ENCODE data around the gene SPATA45. TPM values are rescaled to one million over a fixed set of nuclear protein-coding genes. Genes with fewer than 3 reads are reported as not detected.
A peak's percentile ranks its signal among the peaks of the same experiment; 100 is the strongest.

The SPATA45 gene
- total and polyA plus RNA-seq, 2 of the 13 experiments (the other 11 are each of a cell fraction or from before 2014, with no cell fraction given), result 0.17 to 0.64 TPM

DNA sequence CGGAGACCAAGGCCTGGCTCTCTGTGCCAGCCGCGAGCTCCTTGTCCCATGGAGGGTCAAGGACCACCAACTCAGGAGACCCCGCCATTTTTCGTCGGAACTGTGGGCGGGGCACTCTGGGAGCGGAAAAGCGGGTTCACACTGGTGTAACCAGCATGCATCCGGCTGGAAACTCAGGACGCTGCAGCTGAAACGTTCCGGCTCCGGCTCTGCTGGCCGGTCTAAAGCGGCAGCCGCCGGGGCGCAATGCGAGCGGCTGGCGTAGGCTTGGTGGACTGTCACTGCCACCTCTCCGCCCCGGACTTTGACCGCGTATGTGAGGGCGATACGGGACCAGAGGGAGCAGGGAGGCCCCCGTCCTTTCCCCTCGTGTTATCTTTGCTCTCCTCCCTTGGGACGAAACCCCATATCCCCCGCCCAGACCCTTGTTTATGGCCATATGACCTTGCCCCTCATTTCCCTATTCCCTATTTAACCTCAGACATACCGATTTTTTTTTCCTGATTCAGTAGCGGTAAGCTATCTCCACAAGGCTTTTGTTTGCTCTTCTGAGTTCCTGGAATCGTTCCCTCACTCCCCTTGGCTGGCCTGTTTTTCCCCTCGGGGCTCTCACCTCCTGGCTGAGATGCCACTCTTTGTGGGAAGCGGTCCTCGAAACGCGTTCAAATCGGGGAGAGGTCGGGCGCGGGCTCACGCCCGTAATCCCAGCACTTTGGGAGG is 55.6 kb downstream of the SPATA45 start, which contains the start of the genes NSL1 and TATDN3 (continued):
- TF ChIP-seq PRMT3 (CRISPR knock-in tag; IDR thresholded peaks at IDR 0.05; ENCODE audit: borderline replicate concordance, low read depth) (peak; percentile 71; the same call in 1 of the 2 replicates), STAT5B (CRISPR knock-in tag; IDR thresholded peaks at IDR 0.05) (peak; percentile 86), ZNF143 (CRISPR knock-in tag; IDR thresholded peaks at IDR 0.05) (peak; percentile 84), HES4 (CRISPR knock-in tag; IDR thresholded peaks at IDR 0.05; ENCODE audit: borderline replicate concordance) (peak; percentile 92), KLF16 (CRISPR knock-in tag; IDR thresholded peaks at IDR 0.05) (peak; percentile 71 to 99; a peak in 3 of 4 replicates), ZFP90 (CRISPR knock-in tag; IDR thresholded peaks at IDR 0.05; ENCODE audit: borderline replicate concordance) (peak; percentile 84; the same call in 1 of the 2 replicates), CENPT (CRISPR knock-in tag; IDR thresholded peaks at IDR 0.05; ENCODE audit: low read depth) (no peak), FOXA1 (IDR thresholded peaks at IDR 0.05) (no peak), FOXA1 (CRISPR knock-in tag; IDR thresholded peaks at IDR 0.05) (peak; percentile 52), CHD4 (IDR thresholded peaks at IDR 0.05; ENCODE audit: borderline replicate concordance, low read length) (peak; percentile 25; the same call in 1 of the 2 replicates), MEIS2 (CRISPR knock-in tag; IDR thresholded peaks at IDR 0.05) (peak; percentile 89), ZNF570 (CRISPR knock-in tag; IDR thresholded peaks at IDR 0.05; ENCODE audit: borderline replicate concordance) (no peak), KLF13 (CRISPR knock-in tag; IDR thresholded peaks at IDR 0.05) (peak; percentile 93; the same call in 1 of the 2 replicates), IRX3 (CRISPR knock-in tag; IDR thresholded peaks at IDR 0.05; ENCODE audit: borderline replicate concordance, low read depth) (no peak; the same call in 1 of the 2 replicates), ZBTB8A (CRISPR knock-in tag; IDR thresholded peaks at IDR 0.05; ENCODE audit: borderline replicate concordance, low read depth) (peak; percentile 83; the same call in 1 of the 2 replicates), ZNF138 (CRISPR knock-in tag; IDR thresholded peaks at IDR 0.05; ENCODE audit: low read depth) (no peak), PTBP1 (IDR thresholded peaks at IDR 0.05; ENCODE audit: low read depth, low read length, poor library complexity, severe bottlenecking) (peak; percentile 94), NR2F1 (CRISPR knock-in tag; IDR thresholded peaks at IDR 0.05) (peak in 1 of 2 experiments; percentile 56)
- TF ChIP-seq, protein P1, sequence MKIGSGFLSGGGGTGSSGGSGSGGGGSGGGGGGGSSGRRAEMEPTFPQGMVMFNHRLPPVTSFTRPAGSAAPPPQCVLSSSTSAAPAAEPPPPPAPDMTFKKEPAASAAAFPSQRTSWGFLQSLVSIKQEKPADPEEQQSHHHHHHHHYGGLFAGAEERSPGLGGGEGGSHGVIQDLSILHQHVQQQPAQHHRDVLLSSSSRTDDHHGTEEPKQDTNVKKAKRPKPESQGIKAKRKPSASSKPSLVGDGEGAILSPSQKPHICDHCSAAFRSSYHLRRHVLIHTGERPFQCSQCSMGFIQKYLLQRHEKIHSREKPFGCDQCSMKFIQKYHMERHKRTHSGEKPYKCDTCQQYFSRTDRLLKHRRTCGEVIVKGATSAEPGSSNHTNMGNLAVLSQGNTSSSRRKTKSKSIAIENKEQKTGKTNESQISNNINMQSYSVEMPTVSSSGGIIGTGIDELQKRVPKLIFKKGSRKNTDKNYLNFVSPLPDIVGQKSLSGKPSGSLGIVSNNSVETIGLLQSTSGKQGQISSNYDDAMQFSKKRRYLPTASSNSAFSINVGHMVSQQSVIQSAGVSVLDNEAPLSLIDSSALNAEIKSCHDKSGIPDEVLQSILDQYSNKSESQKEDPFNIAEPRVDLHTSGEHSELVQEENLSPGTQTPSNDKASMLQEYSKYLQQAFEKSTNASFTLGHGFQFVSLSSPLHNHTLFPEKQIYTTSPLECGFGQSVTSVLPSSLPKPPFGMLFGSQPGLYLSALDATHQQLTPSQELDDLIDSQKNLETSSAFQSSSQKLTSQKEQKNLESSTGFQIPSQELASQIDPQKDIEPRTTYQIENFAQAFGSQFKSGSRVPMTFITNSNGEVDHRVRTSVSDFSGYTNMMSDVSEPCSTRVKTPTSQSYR (CRISPR knock-in tag; IDR thresholded peaks at IDR 0.05; ENCODE audit: borderline replicate concordance), result peak; percentile 5; the same call in 1 of the 2 replicates
- TF ChIP-seq, protein P2, sequence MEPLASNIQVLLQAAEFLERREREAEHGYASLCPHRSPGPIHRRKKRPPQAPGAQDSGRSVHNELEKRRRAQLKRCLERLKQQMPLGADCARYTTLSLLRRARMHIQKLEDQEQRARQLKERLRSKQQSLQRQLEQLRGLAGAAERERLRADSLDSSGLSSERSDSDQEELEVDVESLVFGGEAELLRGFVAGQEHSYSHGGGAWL (CRISPR knock-in tag; IDR thresholded peaks at IDR 0.05), result peak; percentile 81; the same call in 1 of the 2 replicates
- TF ChIP-seq, protein P3, sequence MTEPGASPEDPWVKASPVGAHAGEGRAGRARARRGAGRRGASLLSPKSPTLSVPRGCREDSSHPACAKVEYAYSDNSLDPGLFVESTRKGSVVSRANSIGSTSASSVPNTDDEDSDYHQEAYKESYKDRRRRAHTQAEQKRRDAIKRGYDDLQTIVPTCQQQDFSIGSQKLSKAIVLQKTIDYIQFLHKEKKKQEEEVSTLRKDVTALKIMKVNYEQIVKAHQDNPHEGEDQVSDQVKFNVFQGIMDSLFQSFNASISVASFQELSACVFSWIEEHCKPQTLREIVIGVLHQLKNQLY (CRISPR knock-in tag; IDR thresholded peaks at IDR 0.05), result peak; percentile 63; the same call in 1 of the 2 replicates
- TF ChIP-seq, protein P4, sequence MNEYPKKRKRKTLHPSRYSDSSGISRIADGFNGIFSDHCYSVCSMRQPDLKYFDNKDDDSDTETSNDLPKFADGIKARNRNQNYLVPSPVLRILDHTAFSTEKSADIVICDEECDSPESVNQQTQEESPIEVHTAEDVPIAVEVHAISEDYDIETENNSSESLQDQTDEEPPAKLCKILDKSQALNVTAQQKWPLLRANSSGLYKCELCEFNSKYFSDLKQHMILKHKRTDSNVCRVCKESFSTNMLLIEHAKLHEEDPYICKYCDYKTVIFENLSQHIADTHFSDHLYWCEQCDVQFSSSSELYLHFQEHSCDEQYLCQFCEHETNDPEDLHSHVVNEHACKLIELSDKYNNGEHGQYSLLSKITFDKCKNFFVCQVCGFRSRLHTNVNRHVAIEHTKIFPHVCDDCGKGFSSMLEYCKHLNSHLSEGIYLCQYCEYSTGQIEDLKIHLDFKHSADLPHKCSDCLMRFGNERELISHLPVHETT (CRISPR knock-in tag; conservative IDR thresholded peaks at IDR 0.05), result peak; percentile 96

Measured in HepG2 (cell line).